ENCODE data around the gene PCDHGC3. TPM values are rescaled to one million over a fixed set of nuclear protein-coding genes. Genes with fewer than 3 reads are reported as not detected.

PCDHGC3 gene
- total RNA-seq, result 79.3 TPM

GRCh38 chr5:141475625-141476131, at the start of gene PCDHGC3:
TSS of gene PCDHGC3 (plus strand) at chr5:141475966. CDS start at chr5:141476117, 151 bp downstream.

DNA sequence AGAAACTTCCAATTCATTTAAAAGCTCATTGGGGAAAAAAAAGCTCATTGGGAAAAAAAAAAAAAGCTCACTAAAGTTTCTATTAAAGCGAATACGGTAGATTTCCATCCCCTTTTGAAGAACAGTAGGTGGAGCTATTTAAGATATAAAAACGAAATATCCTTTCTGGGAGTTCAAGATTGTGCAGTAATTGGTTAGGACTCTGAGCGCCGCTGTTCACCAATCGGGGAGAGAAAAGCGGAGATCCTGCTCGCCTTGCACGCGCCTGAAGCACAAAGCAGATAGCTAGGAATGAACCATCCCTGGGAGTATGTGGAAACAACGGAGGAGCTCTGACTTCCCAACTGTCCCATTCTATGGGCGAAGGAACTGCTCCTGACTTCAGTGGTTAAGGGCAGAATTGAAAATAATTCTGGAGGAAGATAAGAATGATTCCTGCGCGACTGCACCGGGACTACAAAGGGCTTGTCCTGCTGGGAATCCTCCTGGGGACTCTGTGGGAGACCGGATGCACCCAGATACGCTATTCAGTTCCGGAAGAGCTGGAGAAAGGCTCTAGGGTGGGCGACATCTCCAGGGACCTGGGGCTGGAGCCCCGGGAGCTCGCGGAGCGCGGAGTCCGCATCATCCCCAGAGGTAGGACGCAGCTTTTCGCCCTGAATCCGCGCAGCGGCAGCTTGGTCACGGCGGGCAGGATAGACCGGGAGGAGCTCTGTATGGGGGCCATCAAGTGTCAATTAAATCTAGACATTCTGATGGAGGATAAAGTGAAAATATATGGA, 45.2 kb upstream of the PCDHGC3 start, which contains the start of gene PCDHGA12:
PCDHGA12 (plus strand) TSS at position 176 of the 782 bp plus-strand sequence; CDS start at position 429, 253 bp downstream.

GRCh38 chr5:141484641-141485311, 9.0 kb downstream of the PCDHGC3 start, which contains the start of gene PCDHGC4:
TSS of gene PCDHGC4 (plus strand) at chr5:141485030. CDS start at chr5:141485174, 144 bp downstream.

DNA sequence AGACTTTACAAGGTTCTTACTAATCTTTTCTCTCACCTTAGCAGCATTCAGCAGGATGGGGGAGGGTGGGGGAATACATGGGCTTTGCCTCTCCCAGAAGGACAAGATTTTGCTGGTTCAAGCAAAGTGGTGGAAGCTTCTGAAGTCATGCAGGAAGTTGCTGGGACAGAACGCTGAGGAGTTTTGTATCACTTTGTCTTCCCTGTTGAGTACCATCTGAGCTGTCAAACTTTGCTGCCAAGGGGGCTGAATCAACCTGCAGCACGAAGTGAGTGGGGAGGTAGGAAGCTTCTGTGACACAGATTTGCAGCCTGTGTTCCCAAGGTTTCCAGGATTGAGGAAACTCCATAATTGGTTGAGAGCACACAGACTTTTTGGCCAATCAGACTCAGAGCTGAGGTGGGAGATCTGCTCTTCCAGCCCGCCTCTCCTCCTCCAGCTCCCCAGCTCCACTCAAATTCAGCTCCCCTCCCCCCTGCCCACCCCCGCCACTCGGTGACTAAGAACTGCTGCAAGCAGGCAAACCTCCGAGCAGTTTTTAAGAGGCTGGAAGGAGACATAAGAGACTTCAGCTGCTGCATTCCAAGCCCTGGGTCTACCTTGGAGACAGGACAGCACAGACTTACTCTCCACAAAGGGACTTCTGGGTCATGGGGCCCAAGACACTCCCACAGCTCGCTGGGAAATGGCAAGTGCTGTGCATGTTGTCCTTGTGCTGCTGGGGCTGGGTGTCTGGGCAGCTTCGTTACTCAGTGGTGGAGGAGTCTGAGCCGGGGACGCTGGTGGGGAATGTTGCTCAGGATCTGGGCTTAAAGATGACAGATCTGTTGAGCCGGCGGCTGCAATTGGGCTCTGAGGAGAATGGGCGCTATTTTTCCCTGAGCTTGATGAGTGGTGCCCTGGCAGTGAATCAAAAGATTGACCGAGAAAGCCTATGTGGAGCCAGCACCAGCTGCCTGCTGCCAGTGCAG, 13.1 kb downstream of the PCDHGC3 start, which contains the start of gene PCDHGC5:
PCDHGC5 (plus strand) TSS at position 491 of the 971 bp plus-strand sequence; CDS start at position 651, 160 bp downstream.

Other genes with a start within 250 kb of the PCDHGC3 start
- gene PCDHB15, start 230.6 kb upstream of the PCDHGC3 start, total RNA-seq, result 14.5 TPM
- not detected for gene SLC25A2, start 171.9 kb upstream of the PCDHGC3 start, total RNA-seq
- 133 TPM for gene TAF7, start 155.2 kb upstream of the PCDHGC3 start, total RNA-seq
- gene PCDHGA1, start 145.5 kb upstream of the PCDHGC3 start, total RNA-seq, result 1.8 TPM
- 15.8 TPM for gene PCDHGA2, start 137.2 kb upstream of the PCDHGC3 start, total RNA-seq
- gene PCDHGA3, start 132.1 kb upstream of the PCDHGC3 start, total RNA-seq, result 7.5 TPM
- 10.9 TPM for gene PCDHGB1, start 125.9 kb upstream of the PCDHGC3 start, total RNA-seq
- gene PCDHGA4, start 120.9 kb upstream of the PCDHGC3 start, total RNA-seq, result 11.1 TPM
- 14.6 TPM for gene PCDHGB2, start 116.0 kb upstream of the PCDHGC3 start, total RNA-seq
- 10.6 TPM for gene PCDHGA5, start 111.8 kb upstream of the PCDHGC3 start, total RNA-seq
- 14.2 TPM for gene PCDHGB3, start 105.7 kb upstream of the PCDHGC3 start, total RNA-seq
- 13.2 TPM for gene PCDHGA6, start 102.1 kb upstream of the PCDHGC3 start, total RNA-seq
- 11.2 TPM for gene PCDHGA7, start 93.2 kb upstream of the PCDHGC3 start, total RNA-seq
- 20.7 TPM for gene PCDHGB4, start 88.3 kb upstream of the PCDHGC3 start, total RNA-seq
- gene PCDHGA8, start 83.3 kb upstream of the PCDHGC3 start, total RNA-seq, result 10.1 TPM
- 23.4 TPM for gene PCDHGB5, start 78.0 kb upstream of the PCDHGC3 start, total RNA-seq
- 21.7 TPM for gene PCDHGA9, start 73.2 kb upstream of the PCDHGC3 start, total RNA-seq
- 15.1 TPM for gene PCDHGB6, start 67.9 kb upstream of the PCDHGC3 start, total RNA-seq
- gene PCDHGA10, start 63.0 kb upstream of the PCDHGC3 start, total RNA-seq, result 15.6 TPM
- 26.6 TPM for gene PCDHGB7, start 58.3 kb upstream of the PCDHGC3 start, total RNA-seq
- 19.0 TPM for gene PCDHGA11, start 54.9 kb upstream of the PCDHGC3 start, total RNA-seq
- 12.6 TPM for gene PCDHGA12, start 45.5 kb upstream of the PCDHGC3 start, total RNA-seq
- 25.1 TPM for gene PCDHGC4, start 9.1 kb downstream of the PCDHGC3 start, total RNA-seq
- 6.6 TPM for gene PCDHGC5, start 13.1 kb downstream of the PCDHGC3 start, total RNA-seq
- gene DIAPH1, start 143.0 kb downstream of the PCDHGC3 start, total RNA-seq, result 28.9 TPM
- 51.2 TPM for gene HDAC3, start 160.9 kb downstream of the PCDHGC3 start, total RNA-seq
- 4.0 TPM for gene RELL2, start 161.0 kb downstream of the PCDHGC3 start, total RNA-seq
- gene FCHSD1, start 175.5 kb downstream of the PCDHGC3 start, total RNA-seq, result 20.8 TPM
- 8.0 TPM for gene ARAP3, start 206.3 kb downstream of the PCDHGC3 start, total RNA-seq